ELF-1 (cell line): ENCODE results near the gene B3GNT8.
"Not testable (repeated sequence)": the region's sequence is repeated elsewhere in the genome, so short reads cannot be mapped to it uniquely, and the experiment has no call there.

Source experiments
- DNase-seq: peaks from one replicate; pipeline ENCODE4 v3.0.0-alpha.2; 2016; ENCODE audit warnings: low read depth, low spot score

B3GNT8 gene

GRCh38 chr19:41414461-41414860, 12.7 kb downstream of the B3GNT8 start:
- DNase-seq = no peak

GRCh38 chr19:41413947-41414346, 13.2 kb downstream of the B3GNT8 start:
- DNase-seq = no peak

- no peak for DNase-seq
Measured at GRCh38 chr19:41412953-41413352, 14.2 kb downstream of the B3GNT8 start.

- DNase-seq = no peak
Measured at GRCh38 chr19:41411968-41412265, 15.3 kb downstream of the B3GNT8 start.

- no peak for DNase-seq
Measured at GRCh38 chr19:41411100-41411967, 15.8 kb downstream of the B3GNT8 start.

- no peak for DNase-seq
Measured at GRCh38 chr19:41410336-41411054, 16.7 kb downstream of the B3GNT8 start.

- DNase-seq = peak; percentile 58
Measured at GRCh38 chr19:41409288-41409687, 17.9 kb downstream of the B3GNT8 start.

GRCh38 chr19:41408846-41409245, 18.3 kb downstream of the B3GNT8 start:
- not testable (repeated sequence) for DNase-seq

- DNase-seq = peak; percentile 17
Measured at GRCh38 chr19:41408256-41408655, 18.9 kb downstream of the B3GNT8 start.

- peak; percentile 73 for DNase-seq
Measured at GRCh38 chr19:41407271-41407670, 19.9 kb downstream of the B3GNT8 start.

- DNase-seq = no peak
Measured at GRCh38 chr19:41405776-41406175, 21.4 kb downstream of the B3GNT8 start.

- no peak for DNase-seq
Measured at GRCh38 chr19:41403181-41403970, 23.8 kb downstream of the B3GNT8 start.

- no peak for DNase-seq
Measured at GRCh38 chr19:41402010-41402409, 25.2 kb downstream of the B3GNT8 start.

- DNase-seq = no peak
Measured at GRCh38 chr19:41401483-41401882, 25.7 kb downstream of the B3GNT8 start.

- no peak for DNase-seq
Measured at GRCh38 chr19:41399525-41399924, 27.6 kb downstream of the B3GNT8 start.

- DNase-seq = no peak
Measured at GRCh38 chr19:41399091-41399490, 28.1 kb downstream of the B3GNT8 start.

- DNase-seq = no peak
Measured at GRCh38 chr19:41398598-41398997, 28.6 kb downstream of the B3GNT8 start.

GRCh38 chr19:41398050-41398418, 29.1 kb downstream of the B3GNT8 start:
- no peak for DNase-seq

- DNase-seq = peak; percentile 99
Measured at GRCh38 chr19:41397086-41398049, 29.8 kb downstream of the B3GNT8 start, which contains the start of the genes BCKDHA and EXOSC5. TSS of gene BCKDHA (plus strand) at chr19:41397818. CDS start at chr19:41397828, 10 bp downstream. TSS of gene EXOSC5 (minus strand) at chr19:41397359. CDS start at chr19:41397328, 31 bp downstream.

- no peak for DNase-seq
Measured at GRCh38 chr19:41395355-41395754, 31.8 kb downstream of the B3GNT8 start.

- no peak for DNase-seq
Measured at GRCh38 chr19:41392775-41393174, 34.4 kb downstream of the B3GNT8 start.
